K562 (cell line): ENCODE data around the gene CTCF.

Experiments
- MAFK ChIP-seq: IDR thresholded peaks from 2 replicates; pipeline ENCODE4 v1.6.1; 2011; ENCODE audit warnings: low read length, improper control_type of control experiment
- MCM5 ChIP-seq: fragments of 450-650 bp; IDR thresholded peaks from 2 replicates; pipeline ENCODE4 v1.6.1; 2016; ENCODE audit warnings: low read depth
- NFE2 ChIP-seq: IDR thresholded peaks from 2 replicates; pipeline ENCODE4 v1.6.1; 2014; ENCODE audit warnings: antibody characterized with exemption, low read depth
- STAG1 ChIP-seq: sonication (generic); formaldehyde crosslinking; IDR thresholded peaks from 2 replicates; pipeline ENCODE4 v1.5.0; 2020; ENCODE audit warnings: missing genetic modification reagents, borderline replicate concordance
- TF ChIP-seq, protein P1 (sequence below): fragments of 450-650 bp; conservative IDR thresholded peaks from 2 replicates; pipeline ENCODE4 v1.6.1; 2016; ENCODE audit warnings: missing genetic modification characterization, low read depth, mild to moderate bottlenecking, control low read depth, missing compliant biosample characterization

DNA sequence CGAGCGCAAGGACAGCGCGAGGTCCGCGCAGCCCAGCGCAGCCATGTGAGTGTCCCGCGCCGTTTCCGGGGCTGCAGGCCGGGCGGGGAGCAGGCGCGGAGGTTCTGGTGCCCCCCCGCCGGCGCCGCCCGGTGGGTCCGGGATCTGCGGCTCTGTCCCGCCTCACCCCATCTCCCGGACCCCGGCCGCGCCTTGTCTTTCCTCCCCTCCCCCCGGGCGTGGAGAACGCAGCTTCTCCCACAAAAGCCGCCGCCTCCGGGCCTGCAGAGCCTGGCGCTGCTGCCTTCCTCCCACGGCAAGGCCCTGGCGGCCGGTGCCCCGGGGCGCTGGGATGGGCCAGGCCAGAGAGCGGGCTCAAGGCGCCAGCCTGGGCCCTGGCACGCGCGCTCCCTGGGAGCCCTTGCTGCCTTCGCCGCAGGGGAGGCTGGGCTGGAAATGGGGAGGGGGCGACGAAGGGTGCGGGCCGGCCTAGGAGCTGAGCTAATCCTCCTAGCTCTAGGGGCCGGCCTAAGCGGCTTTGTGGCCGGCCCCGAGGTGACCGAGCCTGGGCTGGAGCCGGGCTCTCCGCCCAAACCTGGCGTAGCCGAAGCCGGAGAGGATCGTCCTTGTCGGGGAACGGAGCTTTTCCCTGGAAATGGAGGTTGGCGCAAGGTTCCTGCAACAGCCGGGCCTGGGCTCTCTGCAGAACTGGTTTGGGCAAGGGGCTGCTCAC is 33.3 kb upstream of the CTCF start:
- TF ChIP-seq NFE2 (no peak), MAFK (no peak), STAG1 (CRISPR knock-in tag) (no peak), MCM5 (no peak)
- TF ChIP-seq, protein P1, sequence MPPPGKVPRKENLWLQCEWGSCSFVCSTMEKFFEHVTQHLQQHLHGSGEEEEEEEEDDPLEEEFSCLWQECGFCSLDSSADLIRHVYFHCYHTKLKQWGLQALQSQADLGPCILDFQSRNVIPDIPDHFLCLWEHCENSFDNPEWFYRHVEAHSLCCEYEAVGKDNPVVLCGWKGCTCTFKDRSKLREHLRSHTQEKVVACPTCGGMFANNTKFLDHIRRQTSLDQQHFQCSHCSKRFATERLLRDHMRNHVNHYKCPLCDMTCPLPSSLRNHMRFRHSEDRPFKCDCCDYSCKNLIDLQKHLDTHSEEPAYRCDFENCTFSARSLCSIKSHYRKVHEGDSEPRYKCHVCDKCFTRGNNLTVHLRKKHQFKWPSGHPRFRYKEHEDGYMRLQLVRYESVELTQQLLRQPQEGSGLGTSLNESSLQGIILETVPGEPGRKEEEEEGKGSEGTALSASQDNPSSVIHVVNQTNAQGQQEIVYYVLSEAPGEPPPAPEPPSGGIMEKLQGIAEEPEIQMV (tag): no peak
